ENCODE data around the gene FUT3.

Gene FUT3

DNA sequence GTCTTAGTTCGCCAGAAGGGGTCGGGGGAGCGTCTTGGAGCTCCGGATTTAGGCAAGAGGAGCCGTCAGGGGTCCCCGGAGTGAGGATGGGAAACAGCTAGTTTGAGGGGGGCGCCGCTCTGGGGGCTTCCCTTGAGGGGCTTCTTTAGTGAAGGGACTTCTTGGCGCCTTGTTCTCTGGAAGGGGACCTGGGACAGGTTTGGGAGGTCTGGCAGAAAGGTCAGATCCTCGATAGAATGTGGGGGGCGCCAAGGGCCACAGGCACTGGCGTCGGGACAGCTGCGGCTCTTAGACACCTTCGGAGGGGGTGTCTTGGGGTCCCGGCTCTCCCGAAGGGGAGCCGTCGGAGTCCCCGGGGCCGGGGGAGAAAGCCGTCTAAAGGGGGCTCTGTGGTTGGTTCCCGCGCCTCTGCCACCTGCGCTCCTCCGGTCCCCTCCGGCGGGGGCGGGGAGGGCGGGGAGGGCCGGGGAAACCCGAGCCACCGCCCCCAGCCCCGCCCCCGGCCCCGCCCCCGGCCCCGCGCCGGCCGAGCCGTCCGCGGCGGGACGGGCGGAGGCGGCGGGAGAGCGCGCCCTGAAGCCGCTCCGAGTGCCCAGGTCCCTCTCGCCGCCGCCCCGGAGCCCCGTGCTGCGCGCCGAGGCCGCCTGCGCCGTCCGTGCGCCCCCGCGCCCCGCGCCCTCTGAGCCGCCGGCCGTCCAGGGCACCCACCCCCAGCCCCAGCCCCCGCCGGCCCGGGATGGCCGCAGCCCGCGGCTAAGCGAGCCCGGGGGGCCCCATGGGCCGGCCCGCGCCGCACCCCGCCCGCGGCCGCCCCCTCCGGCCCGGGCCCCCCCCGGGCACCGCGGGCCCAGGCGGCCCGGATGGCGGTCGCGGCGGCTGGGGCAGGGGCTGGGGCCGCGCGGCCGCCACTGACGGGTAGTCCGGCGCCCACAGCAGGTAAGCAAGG lies 46.5 kb downstream of the FUT3 start, which contains the start of gene NRTN:
Gene NRTN (plus strand): TSS at position 552 of the 946 bp plus-strand sequence. CDS start 19,099 bp downstream, outside the sequence.
- Histone ChIP-seq H3K27ac (ENCODE audit: low read depth, low read length) (no peak within 1 kb of the TSS), H3K9me3 (ENCODE audit: control insufficient read depth, insufficient read depth, low read depth, low read length) (no peaks in the 10 kb centered on the region), H3K36me3 (ENCODE audit: control insufficient read depth, insufficient read depth, low read length) (no peaks in the 10 kb centered on the region), H3K4me3 (ENCODE audit: low read depth, low read length) (peak within 1 kb of the TSS; percentile 56), H3K4me1 (ENCODE audit: control insufficient read depth, insufficient read depth, low read length) (peaks cover 7% of the 10 kb centered on the region), H3K27me3 (ENCODE audit: control insufficient read depth, insufficient read depth, low read length) (peaks cover 20% of the 10 kb centered on the region), H3K9ac (ENCODE audit: low read length) (no peak within 1 kb of the TSS)

DNA sequence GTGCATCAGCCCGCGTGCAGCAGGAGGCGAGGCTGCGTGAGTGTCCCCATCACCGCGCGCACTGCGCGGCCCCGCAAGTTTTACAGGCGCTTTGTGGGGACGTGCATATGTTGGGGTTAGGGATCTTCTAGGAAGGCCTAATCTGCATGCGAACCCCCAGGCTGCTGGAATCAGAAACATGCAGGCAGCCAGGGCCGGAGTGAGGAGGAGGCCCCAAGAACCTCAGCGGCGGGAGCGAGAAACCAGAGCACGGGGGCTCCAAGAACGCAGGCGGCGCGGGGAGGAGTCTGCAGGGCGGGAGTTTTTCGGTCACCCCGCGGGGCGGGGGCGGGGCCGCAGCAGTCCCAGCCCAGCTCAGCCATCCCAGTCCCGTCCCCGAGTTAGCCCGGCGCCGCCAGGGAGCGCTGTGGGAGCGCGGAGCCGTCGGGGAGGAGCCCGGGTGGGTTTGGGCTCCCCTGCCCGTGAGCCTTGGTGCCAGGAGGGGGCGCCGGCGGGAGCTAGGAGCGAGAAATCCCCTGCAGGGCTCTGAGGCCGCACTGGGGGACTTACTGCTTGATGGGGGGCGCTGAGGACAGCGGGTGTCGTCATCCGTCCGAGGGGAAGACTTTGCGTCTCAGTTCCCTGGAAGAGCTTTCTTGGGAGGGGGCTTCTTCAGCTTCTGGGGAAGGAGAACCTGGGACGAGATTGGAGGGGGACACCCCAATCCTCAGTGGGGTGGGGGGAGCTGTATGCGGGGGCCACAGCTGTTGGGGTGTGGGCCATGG lies 47.3 kb downstream of the FUT3 start:
- Histone ChIP-seq H3K36me3 (ENCODE audit: control insufficient read depth, insufficient read depth, low read length) (no peaks in the 10 kb centered on the region), H3K4me3 (ENCODE audit: low read depth, low read length) (peak overlapping the region; percentile 54), H3K9me3 (ENCODE audit: control insufficient read depth, insufficient read depth, low read depth, low read length) (no peaks in the 10 kb centered on the region), H3K27ac (ENCODE audit: low read depth, low read length) (no peak overlapping the region), H3K27me3 (ENCODE audit: control insufficient read depth, insufficient read depth, low read length) (peaks cover 20% of the 10 kb centered on the region), H3K9ac (ENCODE audit: low read length) (peak overlapping the region; percentile 30), H3K4me1 (ENCODE audit: control insufficient read depth, insufficient read depth, low read length) (peaks cover 7% of the 10 kb centered on the region)

DNA sequence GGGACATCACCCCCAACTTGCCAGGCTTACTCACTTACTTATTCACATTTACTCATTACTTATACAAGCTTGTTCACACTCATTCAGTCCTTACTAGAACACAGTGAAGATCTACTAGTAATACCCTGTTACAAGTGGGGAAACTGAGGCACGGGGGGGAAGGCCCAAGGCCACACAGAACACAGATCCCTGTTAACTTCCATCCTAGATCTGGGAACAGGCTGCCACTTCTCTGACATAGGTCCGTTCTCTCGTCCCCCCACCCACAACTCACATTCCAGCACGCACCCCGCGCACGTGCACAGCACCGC lies 47.9 kb downstream of the FUT3 start:
- Histone ChIP-seq H3K4me3 (ENCODE audit: low read depth, low read length) (peak overlapping the region; percentile 54), H3K9ac (ENCODE audit: low read length) (peak overlapping the region; percentile 30), H3K27ac (ENCODE audit: low read depth, low read length) (no peak overlapping the region), H3K36me3 (ENCODE audit: control insufficient read depth, insufficient read depth, low read length) (no peaks in the 10 kb centered on the region), H3K4me1 (ENCODE audit: control insufficient read depth, insufficient read depth, low read length) (peaks cover 7% of the 10 kb centered on the region), H3K27me3 (ENCODE audit: control insufficient read depth, insufficient read depth, low read length) (peaks cover 20% of the 10 kb centered on the region), H3K9me3 (ENCODE audit: control insufficient read depth, insufficient read depth, low read depth, low read length) (no peaks in the 10 kb centered on the region)

DNA sequence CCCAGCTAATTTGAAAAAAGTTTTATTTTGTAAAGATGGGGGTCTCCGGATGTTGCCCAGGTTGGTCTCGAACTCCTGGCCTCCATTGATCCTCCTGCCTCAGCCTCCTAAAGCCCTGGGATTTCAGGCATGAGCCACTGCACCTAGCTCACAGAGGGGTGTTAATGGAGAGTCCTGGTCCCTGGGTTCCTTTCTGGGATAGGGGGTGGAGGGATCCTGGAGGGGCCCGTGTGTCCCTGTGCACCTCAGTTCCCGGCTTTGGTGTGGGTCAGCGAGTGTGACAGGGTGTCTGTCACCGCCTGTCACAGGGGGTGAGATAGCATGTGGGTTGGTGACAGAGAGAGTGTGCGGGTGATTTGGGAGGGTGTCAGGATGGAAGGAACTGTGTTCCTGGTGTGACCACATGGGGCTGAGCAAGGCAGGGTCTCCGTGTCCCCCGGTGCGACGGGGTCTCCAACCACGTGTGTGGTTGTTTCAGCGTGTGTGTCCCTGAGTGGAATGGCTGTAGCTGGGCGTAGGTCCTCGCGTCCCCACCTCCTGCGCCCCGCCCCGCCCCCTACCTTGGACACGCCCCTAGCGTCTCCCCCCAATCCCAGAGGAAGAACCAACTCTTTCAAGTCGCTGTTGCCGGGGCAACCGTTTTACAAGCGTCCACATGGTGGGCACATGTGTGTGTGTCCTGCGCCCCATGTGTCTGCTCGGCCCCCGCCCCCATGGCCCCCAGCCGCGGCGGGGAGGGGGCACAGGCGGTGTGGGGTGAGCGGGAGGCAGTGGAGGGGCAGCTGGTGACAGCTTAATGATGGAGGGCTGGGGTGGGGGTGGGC lies 49.2 kb downstream of the FUT3 start:
- Histone ChIP-seq H3K36me3 (ENCODE audit: control insufficient read depth, insufficient read depth, low read length) (no peaks in the 10 kb centered on the region), H3K4me3 (ENCODE audit: low read depth, low read length) (peak overlapping the region; percentile 35), H3K9ac (ENCODE audit: low read length) (no peak overlapping the region), H3K27ac (ENCODE audit: low read depth, low read length) (no peak overlapping the region), H3K9me3 (ENCODE audit: control insufficient read depth, insufficient read depth, low read depth, low read length) (no peaks in the 10 kb centered on the region), H3K4me1 (ENCODE audit: control insufficient read depth, insufficient read depth, low read length) (peaks cover 7% of the 10 kb centered on the region), H3K27me3 (ENCODE audit: control insufficient read depth, insufficient read depth, low read length) (peaks cover 24% of the 10 kb centered on the region)

DNA sequence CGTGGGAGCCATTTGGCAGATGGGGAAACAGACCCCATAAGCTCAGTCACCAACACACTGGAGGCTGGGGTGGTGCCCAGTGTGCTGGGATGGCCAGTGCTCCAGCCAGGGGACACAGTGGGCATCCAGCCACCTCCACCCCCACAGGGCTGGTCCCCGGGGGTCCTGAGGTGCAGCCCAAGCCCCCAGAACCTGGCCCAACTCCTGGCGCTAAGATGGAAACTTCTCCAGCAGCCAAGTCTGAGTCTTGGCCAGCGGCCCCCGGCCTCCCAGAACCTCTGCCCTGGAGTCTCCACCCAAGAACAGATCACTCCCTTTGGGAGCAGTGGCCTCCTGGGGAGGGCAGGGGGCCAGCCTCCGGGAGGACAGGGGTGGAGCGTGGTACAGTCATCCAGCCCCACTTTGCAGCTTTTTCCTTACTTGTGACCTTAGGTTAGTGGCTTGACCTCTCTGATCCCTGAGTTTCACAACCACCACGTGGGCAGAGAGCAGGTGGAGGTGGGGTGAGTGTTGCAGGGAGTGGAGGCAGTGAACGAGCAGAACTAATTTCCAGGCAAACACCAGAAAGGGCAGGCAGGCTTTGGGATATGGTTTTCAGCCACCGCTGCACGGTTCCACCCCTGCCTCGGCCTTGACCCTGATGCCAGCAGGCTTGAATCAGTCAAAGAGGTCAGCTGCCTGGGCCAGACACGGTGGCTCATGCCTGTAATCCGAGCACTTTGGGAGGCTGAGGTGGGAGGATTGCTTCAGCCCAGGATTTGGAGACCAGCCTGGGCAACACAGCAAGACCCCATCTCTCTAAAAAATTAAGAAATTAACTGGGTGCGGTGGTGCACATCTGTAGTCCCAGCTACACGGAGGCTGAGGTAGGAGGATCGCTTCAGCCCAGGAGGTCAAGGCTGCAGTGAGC lies 50.6 kb downstream of the FUT3 start:
- Histone ChIP-seq H3K27me3 (ENCODE audit: control insufficient read depth, insufficient read depth, low read length) (peaks cover 23% of the 10 kb centered on the region), H3K9ac (ENCODE audit: low read length) (no peak overlapping the region)

GRCh38 chr19:5799247-5800241 lies 51.7 kb downstream of the FUT3 start:
- H3K27me3 ChIP-seq (ENCODE audit: control insufficient read depth, insufficient read depth, low read length): peaks cover 19% of the 10 kb centered on the region
- H3K9ac ChIP-seq (ENCODE audit: low read length): no peak overlapping the region
- no peaks in the 10 kb centered on the region for H3K36me3 ChIP-seq (ENCODE audit: control insufficient read depth, insufficient read depth, low read length)
- peaks cover 3% of the 10 kb centered on the region; the same call in 1 of the 2 replicates for H3K4me1 ChIP-seq (ENCODE audit: control insufficient read depth, insufficient read depth, low read length)
- H3K4me3 ChIP-seq (ENCODE audit: low read depth, low read length): no peak overlapping the region
- no peak overlapping the region for H3K27ac ChIP-seq (ENCODE audit: low read depth, low read length)
- H3K9me3 ChIP-seq (ENCODE audit: control insufficient read depth, insufficient read depth, low read depth, low read length): no peaks in the 10 kb centered on the region

More for the DNA sequence above, 50.6 kb downstream of the FUT3 start:
- H3K4me3 ChIP-seq (ENCODE audit: low read depth, low read length): no peak overlapping the region
- no peaks in the 10 kb centered on the region for H3K9me3 ChIP-seq (ENCODE audit: control insufficient read depth, insufficient read depth, low read depth, low read length)
- no peak overlapping the region for H3K27ac ChIP-seq (ENCODE audit: low read depth, low read length)
- peaks cover 3% of the 10 kb centered on the region; the same call in 1 of the 2 replicates for H3K4me1 ChIP-seq (ENCODE audit: control insufficient read depth, insufficient read depth, low read length)
- H3K36me3 ChIP-seq (ENCODE audit: control insufficient read depth, insufficient read depth, low read length): no peaks in the 10 kb centered on the region

- Histone ChIP-seq H3K4me1 (ENCODE audit: control insufficient read depth, insufficient read depth, low read length) (0 out of 2 replicates have a peak, but pooled peaks cover 3% of the 10 kb centered on the region), H3K4me3 (ENCODE audit: low read depth, low read length) (no peak overlapping the region), H3K9ac (ENCODE audit: low read length) (no peak overlapping the region), H3K27me3 (ENCODE audit: control insufficient read depth, insufficient read depth, low read length) (peaks cover 14% of the 10 kb centered on the region), H3K9me3 (ENCODE audit: control insufficient read depth, insufficient read depth, low read depth, low read length) (no peaks in the 10 kb centered on the region), H3K36me3 (ENCODE audit: control insufficient read depth, insufficient read depth, low read length) (no peaks in the 10 kb centered on the region), H3K27ac (ENCODE audit: low read depth, low read length) (no peak overlapping the region)
Measured at GRCh38 chr19:5798244-5798643, 53.0 kb downstream of the FUT3 start.

- Histone ChIP-seq H3K4me3 (ENCODE audit: low read depth, low read length) (no peak overlapping the region), H3K9ac (ENCODE audit: low read length) (no peak overlapping the region), H3K27ac (ENCODE audit: low read depth, low read length) (no peak overlapping the region), H3K9me3 (ENCODE audit: control insufficient read depth, insufficient read depth, low read depth, low read length) (no peaks in the 10 kb centered on the region), H3K4me1 (ENCODE audit: control insufficient read depth, insufficient read depth, low read length) (no peaks in the 10 kb centered on the region), H3K27me3 (ENCODE audit: control insufficient read depth, insufficient read depth, low read length) (0 out of 2 replicates have a peak, but pooled peaks cover 3% of the 10 kb centered on the region), H3K36me3 (ENCODE audit: control insufficient read depth, insufficient read depth, low read length) (no peaks in the 10 kb centered on the region)
Measured at GRCh38 chr19:5795382-5795919, 55.8 kb downstream of the FUT3 start.

GRCh38 chr19:5793188-5793587 lies 58.1 kb downstream of the FUT3 start:
- H3K9me3 ChIP-seq (ENCODE audit: control insufficient read depth, insufficient read depth, low read depth, low read length): no peaks in the 10 kb centered on the region
- H3K27me3 ChIP-seq (ENCODE audit: control insufficient read depth, insufficient read depth, low read length): 0 out of 2 replicates have a peak, but pooled peaks cover 2% of the 10 kb centered on the region
- no peak overlapping the region for H3K27ac ChIP-seq (ENCODE audit: low read depth, low read length)
- H3K9ac ChIP-seq (ENCODE audit: low read length): no peak overlapping the region
- H3K4me1 ChIP-seq (ENCODE audit: control insufficient read depth, insufficient read depth, low read length): no peaks in the 10 kb centered on the region
- H3K4me3 ChIP-seq (ENCODE audit: low read depth, low read length): no peak overlapping the region
- H3K36me3 ChIP-seq (ENCODE audit: control insufficient read depth, insufficient read depth, low read length): peaks cover 18% of the 10 kb centered on the region
